Spleen (tissue), 7 donors: ENCODE data around the gene DHX38.

Experiments
- POLR2A ChIP-seq, 3 donors: fragments of 450-650 bp; IDR thresholded peaks; one replicate each; pipeline ENCODE4 v1.5.1; 2017; ENCODE audit warnings: antibody characterized with exemption in 3 of 3, mild to moderate bottlenecking in 1 of 3
- POLR2AphosphoS5 ChIP-seq, 3 donors: sonication (generic); formaldehyde crosslinking; IDR thresholded peaks; one replicate each; pipeline ENCODE4 v1.5.1; 2017; ENCODE audit warnings: antibody characterized with exemption in 3 of 3
- TF ChIP-seq, protein P1 (sequence below), 11 experiments: fragments of 200-600 bp in 7 of 11; fragments of 450-650 bp in 4 of 11; sonication (generic) in 4 of 11; IDR thresholded peaks in 8 of 11; conservative IDR thresholded peaks in 3 of 11; 1 replicate in 7 of 11; 2 replicates in 4 of 11; pipeline versions ENCODE4 v1.4.0 to v1.8.0; 2016 to 2021; ENCODE audit warnings: antibody characterized with exemption in 11 of 11, inconsistent platforms in 4 of 11, mild to moderate bottlenecking in 1 of 11
- donor health status: DM: no; HTN: no; CAD: no; lungs with moderate emphysema.
- donor health status: DM: no; HTN: no; CAD: no.
- donor health status: DM: no; HTN: no; CAD: no.

DNA sequence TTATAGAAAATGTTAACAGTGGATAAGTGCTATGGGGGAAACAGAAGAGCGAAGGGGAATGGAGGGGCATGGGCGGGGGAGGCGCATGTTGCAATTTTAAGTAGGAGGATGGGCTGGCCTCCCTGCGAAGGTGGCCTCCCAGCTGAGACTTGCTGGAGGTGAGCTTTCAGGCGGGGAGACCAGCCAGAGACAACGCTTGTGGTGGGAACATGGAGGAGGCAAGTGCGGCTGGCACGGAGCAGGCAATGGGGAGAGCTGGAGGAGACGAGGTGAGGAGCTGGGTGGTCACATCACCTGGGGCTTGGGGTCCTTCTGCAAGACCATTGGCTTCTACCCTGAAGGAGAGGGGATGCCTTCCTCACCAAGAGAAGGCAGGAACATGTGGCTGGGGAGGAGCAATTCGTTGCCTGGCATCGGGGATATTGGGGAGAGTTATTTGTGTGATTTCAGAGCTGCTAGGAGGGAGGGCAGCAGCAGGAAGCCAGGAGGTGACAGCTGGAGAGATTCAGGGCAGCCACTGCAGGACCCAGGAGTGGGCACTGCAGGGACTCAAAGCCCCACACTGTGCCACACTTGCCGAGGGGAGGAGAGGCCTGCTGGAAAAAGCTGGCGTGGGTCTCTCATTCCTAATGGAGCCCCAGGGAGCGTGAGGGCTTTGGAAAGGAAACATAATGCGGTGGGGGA is 43.9 kb downstream of the DHX38 start:
- TF ChIP-seq POLR2A (IDR thresholded peaks at IDR 0.05) (no peak), POLR2AphosphoS5 (IDR thresholded peaks at IDR 0.05) (no peak)
- TF ChIP-seq, protein P1, sequence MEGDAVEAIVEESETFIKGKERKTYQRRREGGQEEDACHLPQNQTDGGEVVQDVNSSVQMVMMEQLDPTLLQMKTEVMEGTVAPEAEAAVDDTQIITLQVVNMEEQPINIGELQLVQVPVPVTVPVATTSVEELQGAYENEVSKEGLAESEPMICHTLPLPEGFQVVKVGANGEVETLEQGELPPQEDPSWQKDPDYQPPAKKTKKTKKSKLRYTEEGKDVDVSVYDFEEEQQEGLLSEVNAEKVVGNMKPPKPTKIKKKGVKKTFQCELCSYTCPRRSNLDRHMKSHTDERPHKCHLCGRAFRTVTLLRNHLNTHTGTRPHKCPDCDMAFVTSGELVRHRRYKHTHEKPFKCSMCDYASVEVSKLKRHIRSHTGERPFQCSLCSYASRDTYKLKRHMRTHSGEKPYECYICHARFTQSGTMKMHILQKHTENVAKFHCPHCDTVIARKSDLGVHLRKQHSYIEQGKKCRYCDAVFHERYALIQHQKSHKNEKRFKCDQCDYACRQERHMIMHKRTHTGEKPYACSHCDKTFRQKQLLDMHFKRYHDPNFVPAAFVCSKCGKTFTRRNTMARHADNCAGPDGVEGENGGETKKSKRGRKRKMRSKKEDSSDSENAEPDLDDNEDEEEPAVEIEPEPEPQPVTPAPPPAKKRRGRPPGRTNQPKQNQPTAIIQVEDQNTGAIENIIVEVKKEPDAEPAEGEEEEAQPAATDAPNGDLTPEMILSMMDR (IDR thresholded peaks at IDR 0.05 in 8 of 11, conservative IDR thresholded peaks at IDR 0.05 in 3 of 11), result no peak
